ENCODE results near the gene TRAPPC12.

Gene TRAPPC12

GRCh38 chr2:3470166-3470651, 90.7 kb downstream of the TRAPPC12 start:
- H3K9me3 ChIP-seq (replicated peaks in 1 of 2; ENCODE audit: control insufficient read depth in 2 of 2, insufficient read depth in 1 of 2, low read depth in 1 of 2, low read length in 2 of 2): no peaks in the 10 kb centered on the region
- no peak overlapping the region for H3K4ac ChIP-seq (ENCODE audit: low read length)
- H3K14ac ChIP-seq (ENCODE audit: low read length): no peak overlapping the region
- H3K9ac ChIP-seq (ENCODE audit: low read depth, low read length, poor library complexity): peak overlapping the region; percentile 46
- no peaks in the 10 kb centered on the region for H3K27me3 ChIP-seq (ENCODE audit: control insufficient read depth in 3 of 3, insufficient read depth in 3 of 3, low read depth in 1 of 3, low read length in 3 of 3)
- no peak overlapping the region for H2AK5ac ChIP-seq (ENCODE audit: low read depth, low read length)
- WGBS, 2 donors (ENCODE audit: extremely low coverage in 2 of 2, insufficient read length in 2 of 2, insufficient replicate concordance in 1 of 2): no CpG with 5 or more reads among the region's 17 CpGs
- no peak overlapping the region for H2BK15ac ChIP-seq (ENCODE audit: low read length)
- no peak overlapping the region for H4K91ac ChIP-seq (ENCODE audit: low read depth, low read length, poor library complexity)
- peaks cover 15 to 89% of the 10 kb centered on the region in 2 donors for H3K36me3 ChIP-seq (replicated peaks in 1 of 2; ENCODE audit: control insufficient read depth in 2 of 2, insufficient read depth in 2 of 2, low read length in 2 of 2)
- no peak overlapping the region for H2BK5ac ChIP-seq (ENCODE audit: low read length)
- H3K27ac ChIP-seq (replicated peaks; ENCODE audit: low read length): no peak overlapping the region
- H3K18ac ChIP-seq (ENCODE audit: low read length): no peak overlapping the region
- peaks cover 0 to 3% of the 10 kb centered on the region in 2 donors for H3K4me1 ChIP-seq (ENCODE audit: control insufficient read depth in 2 of 2, insufficient read depth in 1 of 2, low read depth in 1 of 2, low read length in 2 of 2)
- DNase-seq (ENCODE audit: low spot score): no peak
- H3K79me1 ChIP-seq (ENCODE audit: low read depth, low read length): no peaks in the 10 kb centered on the region
- H2AFZ ChIP-seq (ENCODE audit: low read length): no peak overlapping the region
- H3K4me2 ChIP-seq (ENCODE audit: insufficient read depth, low read length, poor library complexity, severe bottlenecking): no peak overlapping the region
- H2BK12ac ChIP-seq (ENCODE audit: low read length): no peak overlapping the region
- no peak overlapping the region for H2BK120ac ChIP-seq (ENCODE audit: low read depth, low read length)
- H3K23ac ChIP-seq (ENCODE audit: low read depth, low read length, poor library complexity): peak overlapping the region; percentile 67
- H4K8ac ChIP-seq (ENCODE audit: low read depth, low read length): no peak overlapping the region
- no peak overlapping the region for H3K4me3 ChIP-seq (ENCODE audit: low read length in 2 of 2)

- H3K36me3 ChIP-seq (replicated peaks in 1 of 2; ENCODE audit: control insufficient read depth in 2 of 2, insufficient read depth in 2 of 2, low read length in 2 of 2): peaks cover 15 to 85% of the 10 kb centered on the region in 2 donors
- no peaks in the 10 kb centered on the region for H3K9me3 ChIP-seq (replicated peaks in 1 of 2; ENCODE audit: control insufficient read depth in 2 of 2, insufficient read depth in 1 of 2, low read depth in 1 of 2, low read length in 2 of 2)
- no peak overlapping the region for H2BK12ac ChIP-seq (ENCODE audit: low read length)
- no peak overlapping the region for H4K91ac ChIP-seq (ENCODE audit: low read depth, low read length, poor library complexity)
- peaks cover 4 to 9% of the 10 kb centered on the region in 2 donors for H3K4me1 ChIP-seq (ENCODE audit: control insufficient read depth in 2 of 2, insufficient read depth in 1 of 2, low read depth in 1 of 2, low read length in 2 of 2)
- H4K8ac ChIP-seq (ENCODE audit: low read depth, low read length): no peak overlapping the region
- H3K79me1 ChIP-seq (ENCODE audit: low read depth, low read length): no peaks in the 10 kb centered on the region
- no peak overlapping the region for H3K18ac ChIP-seq (ENCODE audit: low read length)
- H3K4ac ChIP-seq (ENCODE audit: low read length): no peak overlapping the region
- no peak overlapping the region for H2BK120ac ChIP-seq (ENCODE audit: low read depth, low read length)
- no peak overlapping the region for H2AK5ac ChIP-seq (ENCODE audit: low read depth, low read length)
- no CpG with 5 or more reads among the region's 17 CpGs for WGBS, 2 donors (ENCODE audit: extremely low coverage in 2 of 2, insufficient read length in 2 of 2, insufficient replicate concordance in 1 of 2)
- H2BK5ac ChIP-seq (ENCODE audit: low read length): no peak overlapping the region
- no peak overlapping the region for H2BK15ac ChIP-seq (ENCODE audit: low read length)
- no peak overlapping the region for H3K27ac ChIP-seq (replicated peaks; ENCODE audit: low read length)
- no peak overlapping the region for H2AFZ ChIP-seq (ENCODE audit: low read length)
- H3K23ac ChIP-seq (ENCODE audit: low read depth, low read length, poor library complexity): no peak overlapping the region
- no peak overlapping the region for H3K4me2 ChIP-seq (ENCODE audit: insufficient read depth, low read length, poor library complexity, severe bottlenecking)
- no peak overlapping the region for H3K14ac ChIP-seq (ENCODE audit: low read length)
- DNase-seq (ENCODE audit: low spot score): no peak
- H3K9ac ChIP-seq (ENCODE audit: low read depth, low read length, poor library complexity): no peak overlapping the region
- H3K4me3 ChIP-seq (ENCODE audit: low read length in 2 of 2): no peak overlapping the region
- no peaks in the 10 kb centered on the region for H3K27me3 ChIP-seq (ENCODE audit: control insufficient read depth in 3 of 3, insufficient read depth in 3 of 3, low read depth in 1 of 3, low read length in 3 of 3)
Observed at GRCh38 chr2:3470856-3471737, 91.6 kb downstream of the TRAPPC12 start.

GRCh38 chr2:3472296-3472695, 92.8 kb downstream of the TRAPPC12 start:
- H2BK12ac ChIP-seq (ENCODE audit: low read length): no peak overlapping the region
- H2AK5ac ChIP-seq (ENCODE audit: low read depth, low read length): no peak overlapping the region
- no CpG with 5 or more reads among the region's 10 CpGs for WGBS, 2 donors (ENCODE audit: extremely low coverage in 2 of 2, insufficient read length in 2 of 2, insufficient replicate concordance in 1 of 2)
- H4K91ac ChIP-seq (ENCODE audit: low read depth, low read length, poor library complexity): no peak overlapping the region
- H3K27ac ChIP-seq (replicated peaks; ENCODE audit: low read length): no peak overlapping the region
- peaks cover 14 to 16% of the 10 kb centered on the region in 2 donors for H3K4me1 ChIP-seq (ENCODE audit: control insufficient read depth in 2 of 2, insufficient read depth in 1 of 2, low read depth in 1 of 2, low read length in 2 of 2)
- no peak overlapping the region for H2BK15ac ChIP-seq (ENCODE audit: low read length)
- no peak overlapping the region for H3K14ac ChIP-seq (ENCODE audit: low read length)
- H2BK120ac ChIP-seq (ENCODE audit: low read depth, low read length): no peak overlapping the region
- H3K79me1 ChIP-seq (ENCODE audit: low read depth, low read length): no peaks in the 10 kb centered on the region
- H3K27me3 ChIP-seq (ENCODE audit: control insufficient read depth in 3 of 3, insufficient read depth in 3 of 3, low read depth in 1 of 3, low read length in 3 of 3): no peaks in the 10 kb centered on the region
- no peak overlapping the region for H3K4ac ChIP-seq (ENCODE audit: low read length)
- H3K4me2 ChIP-seq (ENCODE audit: insufficient read depth, low read length, poor library complexity, severe bottlenecking): no peak overlapping the region
- H2BK5ac ChIP-seq (ENCODE audit: low read length): no peak overlapping the region
- no peak overlapping the region for H2AFZ ChIP-seq (ENCODE audit: low read length)
- no peak overlapping the region for H3K4me3 ChIP-seq (ENCODE audit: low read length in 2 of 2)
- DNase-seq (ENCODE audit: low spot score): no peak
- H3K18ac ChIP-seq (ENCODE audit: low read length): no peak overlapping the region
- H3K9ac ChIP-seq (ENCODE audit: low read depth, low read length, poor library complexity): no peak overlapping the region
- peaks cover 9 to 73% of the 10 kb centered on the region in 2 donors for H3K36me3 ChIP-seq (replicated peaks in 1 of 2; ENCODE audit: control insufficient read depth in 2 of 2, insufficient read depth in 2 of 2, low read length in 2 of 2)
- H4K8ac ChIP-seq (ENCODE audit: low read depth, low read length): no peak overlapping the region
- no peak overlapping the region for H3K23ac ChIP-seq (ENCODE audit: low read depth, low read length, poor library complexity)
- no peaks in the 10 kb centered on the region for H3K9me3 ChIP-seq (replicated peaks in 1 of 2; ENCODE audit: control insufficient read depth in 2 of 2, insufficient read depth in 1 of 2, low read depth in 1 of 2, low read length in 2 of 2)

- Histone ChIP-seq H3K23ac (ENCODE audit: low read depth, low read length, poor library complexity) (no peak overlapping the region), H3K27ac (replicated peaks; ENCODE audit: low read length) (no peak overlapping the region), H3K9ac (ENCODE audit: low read depth, low read length, poor library complexity) (no peak overlapping the region), H4K8ac (ENCODE audit: low read depth, low read length) (no peak overlapping the region), H2BK5ac (ENCODE audit: low read length) (no peak overlapping the region), H2BK120ac (ENCODE audit: low read depth, low read length) (no peak overlapping the region), H3K4me1 (ENCODE audit: control insufficient read depth in 2 of 2, insufficient read depth in 1 of 2, low read depth in 1 of 2, low read length in 2 of 2) (peaks cover 14 to 16% of the 10 kb centered on the region in 2 donors), H4K91ac (ENCODE audit: low read depth, low read length, poor library complexity) (no peak overlapping the region), H2AK5ac (ENCODE audit: low read depth, low read length) (no peak overlapping the region), H3K4me3 (ENCODE audit: low read length in 2 of 2) (no peak overlapping the region), H3K36me3 (replicated peaks in 1 of 2; ENCODE audit: control insufficient read depth in 2 of 2, insufficient read depth in 2 of 2, low read length in 2 of 2) (peaks cover 7 to 70% of the 10 kb centered on the region in 2 donors), H2BK15ac (ENCODE audit: low read length) (no peak overlapping the region), H3K79me1 (ENCODE audit: low read depth, low read length) (no peaks in the 10 kb centered on the region), H3K27me3 (ENCODE audit: control insufficient read depth in 3 of 3, insufficient read depth in 3 of 3, low read depth in 1 of 3, low read length in 3 of 3) (no peaks in the 10 kb centered on the region), H3K4me2 (ENCODE audit: insufficient read depth, low read length, poor library complexity, severe bottlenecking) (no peak overlapping the region), H2BK12ac (ENCODE audit: low read length) (no peak overlapping the region), H3K18ac (ENCODE audit: low read length) (no peak overlapping the region), H3K14ac (ENCODE audit: low read length) (no peak overlapping the region), H2AFZ (ENCODE audit: low read length) (no peak overlapping the region), H3K9me3 (replicated peaks in 1 of 2; ENCODE audit: control insufficient read depth in 2 of 2, insufficient read depth in 1 of 2, low read depth in 1 of 2, low read length in 2 of 2) (no peaks in the 10 kb centered on the region), H3K4ac (ENCODE audit: low read length) (no peak overlapping the region)
- no CpG with 5 or more reads among the region's 10 CpGs for WGBS, 2 donors (ENCODE audit: extremely low coverage in 2 of 2, insufficient read length in 2 of 2, insufficient replicate concordance in 1 of 2)
- DNase-seq (ENCODE audit: low spot score): no peak
Observed at GRCh38 chr2:3472966-3473365, 93.5 kb downstream of the TRAPPC12 start.

Data from neuronal stem cell (in vitro differentiated cells).